T-helper 2 cell treated with Interferon-gamma antibody and Interleukin-4, amounts not matched to agents 5 μg/mL and 100 μg/mL, for 36 hours (primary cell): ENCODE measurements around the gene CDH1.
A peak's percentile ranks its signal among the peaks of the same experiment; 100 is the strongest.
"Not testable (repeated sequence)": the region's sequence is repeated elsewhere in the genome, so short reads cannot be mapped to it uniquely, and the experiment has no call there.

Source experiments
- DNase-seq: peaks from one replicate; pipeline ENCODE4 v3.0.0; 2021; ENCODE audit warnings: low spot score
- H3K27ac Mint-ChIP-seq: one replicate; pipeline ENCODE4 v1.8.0; 2021; ENCODE audit warnings: mild to moderate bottlenecking, mixed read lengths
- H3K27me3 Mint-ChIP-seq: one replicate; pipeline ENCODE4 v1.8.0; 2021; ENCODE audit warnings: low read depth, mixed read lengths
- H3K36me3 Mint-ChIP-seq: one replicate; pipeline ENCODE4 v1.8.0; 2021; ENCODE audit warnings: low read depth, mixed read lengths
- H3K4me1 Mint-ChIP-seq: one replicate; pipeline ENCODE4 v1.8.0; 2021; ENCODE audit warnings: low read depth, mixed read lengths
- H3K4me3 Mint-ChIP-seq: one replicate; pipeline ENCODE4 v1.8.0; 2022; ENCODE audit warnings: mild to moderate bottlenecking, moderate library complexity, mixed read lengths
- H3K9me3 Mint-ChIP-seq: one replicate; pipeline ENCODE4 v1.8.0; 2021; ENCODE audit warnings: mixed read lengths

The CDH1 gene

DNA sequence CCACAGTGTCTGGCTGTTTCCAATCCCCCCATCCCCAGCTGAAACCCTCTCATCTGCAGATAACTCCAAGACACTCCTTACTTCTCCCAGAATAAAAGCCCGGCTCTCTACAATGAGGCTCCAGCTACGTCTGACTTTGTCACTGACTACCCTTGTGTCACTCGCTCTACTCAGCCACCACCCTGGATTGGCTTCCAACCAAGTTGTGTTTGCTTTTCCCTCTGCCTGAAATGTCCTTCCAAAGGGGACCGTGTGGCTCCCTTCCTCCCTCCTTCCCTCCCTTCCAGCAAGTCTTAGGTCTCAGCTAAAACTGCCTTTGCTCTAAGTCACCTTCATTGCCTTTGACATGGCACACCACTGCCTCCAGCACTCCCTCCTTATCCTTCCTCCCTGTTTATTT, 42.8 kb downstream of the CDH1 start:
- DNase-seq: no peak
- Mint-ChIP-seq H3K4me3 (no peak overlapping the region), H3K9me3 (no peaks in the 10 kb centered on the region), H3K4me1 (peaks cover 23% of the 10 kb centered on the region), H3K27me3 (peaks cover 33% of the 10 kb centered on the region), H3K36me3 (no peaks in the 10 kb centered on the region), H3K27ac (peak overlapping the region; percentile 15)

DNA sequence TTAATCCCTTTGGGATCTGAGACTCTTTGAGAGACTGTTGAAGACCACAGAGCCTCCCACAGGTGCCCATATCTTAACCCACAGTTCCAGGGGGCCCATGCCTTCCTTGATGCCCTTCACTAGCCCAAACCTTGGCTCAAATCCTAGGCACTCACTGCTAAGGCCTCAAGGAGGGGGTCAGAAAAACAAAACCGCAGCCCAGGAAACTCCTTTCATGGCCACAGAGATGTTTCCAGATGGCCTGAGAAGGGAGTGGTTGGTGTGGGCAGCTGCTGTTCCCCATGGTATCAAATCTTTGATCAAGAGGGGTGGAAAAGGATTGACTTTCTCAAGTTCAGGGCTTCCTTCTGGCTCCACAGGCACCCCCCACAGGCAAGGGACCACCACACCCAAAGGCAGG, 44.7 kb downstream of the CDH1 start:
- peaks cover 14% of the 10 kb centered on the region for H3K4me1 Mint-ChIP-seq
- no peak overlapping the region for H3K4me3 Mint-ChIP-seq
- no peak for DNase-seq
- no peak overlapping the region for H3K27ac Mint-ChIP-seq
- H3K36me3 Mint-ChIP-seq: no peaks in the 10 kb centered on the region
- no peaks in the 10 kb centered on the region for H3K9me3 Mint-ChIP-seq
- H3K27me3 Mint-ChIP-seq: peaks cover 32% of the 10 kb centered on the region

- Mint-ChIP-seq H3K27ac (peak overlapping the region; percentile 2), H3K9me3 (no peaks in the 10 kb centered on the region), H3K36me3 (no peaks in the 10 kb centered on the region), H3K27me3 (peaks cover 34% of the 10 kb centered on the region), H3K4me3 (peak overlapping the region; percentile 52), H3K4me1 (peaks cover 10% of the 10 kb centered on the region)
- no peak for DNase-seq
Measured at GRCh38 chr16:68782198-68783174, 45.4 kb downstream of the CDH1 start.

DNA sequence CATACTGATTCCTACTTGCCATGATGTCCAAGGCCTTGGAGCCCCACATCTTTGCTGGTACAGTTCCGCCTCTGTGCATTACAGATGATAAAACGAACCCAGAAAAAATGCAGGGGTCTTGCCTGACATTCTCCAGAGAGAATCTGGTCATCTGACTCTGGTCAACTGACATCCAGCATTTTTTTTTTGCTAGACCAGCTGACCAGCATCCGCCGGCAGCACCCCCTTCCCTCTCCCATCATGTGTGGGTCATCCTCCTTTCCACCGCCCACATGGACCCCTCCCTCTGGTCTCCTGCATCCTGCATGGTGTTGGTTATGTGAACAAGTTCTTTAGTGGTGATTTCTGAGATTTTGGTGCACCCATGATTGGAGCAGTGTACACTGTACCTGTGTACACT, 47.1 kb downstream of the CDH1 start:
- H3K4me1 Mint-ChIP-seq: peaks cover 4% of the 10 kb centered on the region
- H3K27me3 Mint-ChIP-seq: peaks cover 31% of the 10 kb centered on the region
- H3K4me3 Mint-ChIP-seq: no peak overlapping the region
- H3K36me3 Mint-ChIP-seq: no peaks in the 10 kb centered on the region
- no peaks in the 10 kb centered on the region for H3K9me3 Mint-ChIP-seq
- no peak overlapping the region for H3K27ac Mint-ChIP-seq
- no peak for DNase-seq

DNA sequence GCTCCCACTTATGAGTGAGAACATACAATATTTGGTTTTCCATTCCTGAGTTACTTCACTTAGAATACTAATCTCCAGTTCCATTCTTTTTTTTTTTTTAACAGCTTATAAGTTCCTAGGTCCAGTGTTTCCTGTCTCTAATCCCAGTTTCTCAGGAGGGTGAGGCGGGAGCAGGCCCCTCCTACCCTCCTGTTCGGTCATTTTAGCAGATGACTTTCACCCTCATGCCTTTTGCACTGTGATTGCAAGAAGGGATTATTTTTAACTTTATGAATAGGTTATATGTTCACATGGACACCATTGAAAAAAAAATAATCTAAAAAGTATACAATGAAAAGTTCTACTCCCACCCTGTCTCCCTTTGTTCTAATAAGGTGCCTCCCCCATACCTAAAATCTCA, 47.6 kb downstream of the CDH1 start:
- Mint-ChIP-seq H3K27me3 (peaks cover 31% of the 10 kb centered on the region), H3K27ac (no peak overlapping the region), H3K36me3 (no peaks in the 10 kb centered on the region), H3K9me3 (no peaks in the 10 kb centered on the region), H3K4me1 (peaks cover 4% of the 10 kb centered on the region), H3K4me3 (no peak overlapping the region)
- no peak for DNase-seq

GRCh38 chr16:68785715-68786114, 48.6 kb downstream of the CDH1 start:
- no peak overlapping the region for H3K27ac Mint-ChIP-seq
- no peak for DNase-seq
- H3K4me3 Mint-ChIP-seq: no peak overlapping the region
- H3K36me3 Mint-ChIP-seq: no peaks in the 10 kb centered on the region
- peaks cover 4% of the 10 kb centered on the region for H3K4me1 Mint-ChIP-seq
- no peaks in the 10 kb centered on the region for H3K9me3 Mint-ChIP-seq
- peaks cover 31% of the 10 kb centered on the region for H3K27me3 Mint-ChIP-seq

DNA sequence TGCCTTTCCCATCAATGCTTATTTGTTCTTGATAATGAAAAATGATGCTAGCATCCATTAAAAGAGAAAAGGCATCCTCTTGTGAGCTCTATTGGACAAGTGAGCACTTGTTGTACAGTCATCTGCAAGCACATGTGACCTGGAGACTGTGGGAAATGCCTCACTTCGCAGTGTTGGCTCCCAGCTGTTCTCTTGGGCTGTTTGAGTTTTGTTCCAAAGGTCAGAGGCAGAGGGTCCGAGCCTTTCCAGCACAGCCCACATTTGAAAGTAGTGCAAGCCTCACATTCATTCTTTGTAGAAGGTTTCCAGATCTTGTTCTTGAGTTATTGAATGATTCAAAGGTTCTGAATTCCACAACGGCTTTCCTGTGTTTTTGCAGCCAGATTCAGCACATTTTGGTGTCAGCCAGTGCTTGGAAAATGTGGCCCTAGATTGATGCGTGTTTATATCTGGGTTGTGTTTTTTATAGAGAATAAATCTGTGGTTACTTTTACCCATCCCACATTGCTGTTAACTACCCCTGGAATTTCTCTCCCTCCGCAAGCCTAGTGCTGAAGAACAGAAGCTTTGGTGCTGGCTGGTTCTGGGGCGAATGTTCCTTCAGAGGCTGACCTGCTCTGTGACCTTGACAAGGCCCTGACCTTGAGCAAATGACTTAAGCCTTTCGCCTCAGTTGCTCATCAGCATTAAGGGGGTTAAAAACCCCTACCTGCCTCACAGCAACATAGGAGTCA, 49.8 kb downstream of the CDH1 start:
- peaks cover 4% of the 10 kb centered on the region for H3K4me1 Mint-ChIP-seq
- peaks cover 36% of the 10 kb centered on the region for H3K27me3 Mint-ChIP-seq
- no peaks in the 10 kb centered on the region for H3K36me3 Mint-ChIP-seq
- H3K4me3 Mint-ChIP-seq: no peak overlapping the region
- no peaks in the 10 kb centered on the region for H3K9me3 Mint-ChIP-seq
- no peak overlapping the region for H3K27ac Mint-ChIP-seq
- DNase-seq: no peak

DNA sequence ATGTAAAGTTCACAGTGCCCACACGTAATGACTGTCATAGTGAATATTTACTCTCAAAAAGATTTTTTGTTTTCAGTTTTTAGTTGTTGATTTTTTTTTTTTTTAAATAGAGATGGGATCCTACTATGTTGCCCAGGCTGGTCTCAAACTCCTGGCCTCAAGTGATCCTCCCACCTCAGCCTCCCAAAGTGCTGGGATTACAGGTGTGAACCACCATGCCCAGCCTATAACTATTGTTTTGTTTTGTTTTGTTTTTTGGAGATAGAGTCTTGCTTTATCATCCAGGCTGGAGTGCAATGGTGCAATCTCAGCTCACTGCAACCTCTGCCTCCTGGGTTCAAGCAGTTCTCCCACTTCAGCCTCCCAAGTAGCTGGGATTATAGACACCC, 50.3 kb downstream of the CDH1 start:
- H3K27me3 Mint-ChIP-seq: peaks cover 36% of the 10 kb centered on the region
- not testable (repeated sequence) for H3K9me3 Mint-ChIP-seq

DNA sequence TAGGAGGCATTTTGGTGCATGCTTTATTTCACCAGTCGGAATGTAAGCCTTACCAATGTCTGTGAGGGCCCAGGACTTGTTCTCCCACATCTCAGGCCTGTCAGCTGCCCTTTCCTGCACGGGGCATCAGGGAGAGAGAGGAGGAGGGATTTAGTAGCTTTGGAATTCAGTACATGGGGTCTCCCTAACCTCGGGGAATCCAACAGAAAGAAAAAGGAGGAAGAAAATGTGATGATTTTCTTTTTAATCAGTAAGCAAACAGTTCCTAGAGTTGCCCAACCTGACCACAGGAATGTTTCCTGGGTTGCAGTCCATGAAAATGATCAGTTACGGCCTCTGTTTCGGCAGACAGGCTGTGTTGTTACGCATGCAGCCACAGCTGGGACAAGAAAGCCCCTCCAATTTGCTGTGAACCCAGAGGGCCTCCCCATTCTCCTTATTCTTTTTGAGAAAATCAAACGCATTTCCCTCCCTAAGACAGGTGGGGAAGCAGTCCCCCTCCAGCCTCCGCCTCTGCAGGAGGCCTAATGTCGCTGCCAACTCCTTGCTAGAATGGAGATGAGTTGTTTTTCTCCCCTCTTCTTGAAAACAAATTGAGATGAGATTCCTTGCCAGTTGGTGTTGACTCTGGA, 53.2 kb downstream of the CDH1 start:
- DNase-seq: no peak
- Mint-ChIP-seq H3K4me3 (no peak overlapping the region), H3K9me3 (no peaks in the 10 kb centered on the region), H3K36me3 (no peaks in the 10 kb centered on the region), H3K4me1 (no peaks in the 10 kb centered on the region), H3K27ac (no peak overlapping the region), H3K27me3 (peaks cover 29% of the 10 kb centered on the region)

More for the DNA sequence above, 50.3 kb downstream of the CDH1 start:
- not testable (repeated sequence) for H3K27ac Mint-ChIP-seq, DNase-seq, H3K4me1 Mint-ChIP-seq, H3K36me3 Mint-ChIP-seq, H3K4me3 Mint-ChIP-seq

DNA sequence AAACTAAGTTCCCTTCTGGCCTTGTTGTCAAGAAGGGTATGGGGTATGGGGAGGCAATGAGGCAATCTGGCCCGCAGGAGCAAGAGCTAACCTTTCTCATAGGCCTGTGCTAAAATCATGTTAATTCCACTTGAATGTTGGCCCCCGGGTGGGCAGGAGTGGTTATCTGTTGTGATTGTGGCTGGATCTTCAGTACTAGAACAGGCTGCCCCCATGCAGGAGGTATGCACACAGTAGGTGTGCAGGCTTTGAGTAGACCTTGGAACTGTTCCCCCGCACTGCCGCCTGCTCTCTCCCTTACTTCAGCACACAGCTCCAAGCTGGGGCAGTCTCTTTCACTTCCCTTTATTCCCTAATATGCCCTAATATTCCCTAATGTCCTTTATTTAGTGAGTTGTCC, 53.9 kb downstream of the CDH1 start:
- Mint-ChIP-seq H3K27ac (no peak overlapping the region), H3K4me3 (no peak overlapping the region), H3K9me3 (no peaks in the 10 kb centered on the region)

DNA sequence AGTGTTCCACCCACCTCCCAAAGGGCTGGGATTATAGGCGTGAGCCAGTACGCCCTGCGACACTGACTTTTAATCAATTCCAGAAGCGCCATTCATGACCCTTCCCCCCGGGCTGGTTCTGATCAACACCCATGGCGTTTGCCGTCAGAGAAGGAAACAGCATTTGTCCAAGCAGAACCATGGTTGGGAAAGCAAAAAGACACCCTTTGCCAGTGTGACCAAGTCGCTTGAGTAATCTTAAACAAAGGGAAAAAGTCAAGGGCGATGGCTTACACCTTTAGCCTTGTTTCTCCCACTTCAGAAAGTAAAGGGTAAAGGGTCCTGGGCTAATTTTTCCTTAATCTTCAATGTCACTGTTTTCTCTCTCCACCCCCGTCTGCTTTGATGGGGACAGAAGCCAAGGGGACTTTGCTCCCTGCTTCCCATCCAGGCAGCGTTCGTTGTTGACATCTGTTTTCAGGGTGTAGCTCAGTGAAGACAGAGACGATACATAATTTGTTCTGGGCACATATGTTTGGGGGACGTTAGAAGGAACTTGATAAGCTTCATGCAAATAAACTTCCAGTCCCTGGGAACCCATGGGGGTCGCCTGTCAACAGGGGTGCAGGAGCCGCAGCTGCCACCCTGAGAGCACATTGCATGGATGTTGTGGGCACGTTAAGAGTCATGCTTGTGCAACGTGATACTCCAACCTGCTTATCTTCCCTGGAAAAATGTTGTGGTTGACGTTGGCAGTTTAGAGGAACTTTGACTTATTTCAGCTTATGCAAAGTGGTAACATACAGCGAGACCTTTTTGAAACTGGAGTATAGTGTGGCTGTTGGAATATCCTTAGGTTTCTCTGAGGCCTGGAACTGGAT, 55.6 kb downstream of the CDH1 start:
- no peak for DNase-seq
- Mint-ChIP-seq H3K36me3 (no peaks in the 10 kb centered on the region), H3K27me3 (peaks cover 22% of the 10 kb centered on the region), H3K4me1 (no peaks in the 10 kb centered on the region), H3K4me3 (no peak overlapping the region), H3K9me3 (no peaks in the 10 kb centered on the region), H3K27ac (no peak overlapping the region)

More for the DNA sequence above, 53.9 kb downstream of the CDH1 start:
- no peak for DNase-seq
- no peaks in the 10 kb centered on the region for H3K36me3 Mint-ChIP-seq
- H3K4me1 Mint-ChIP-seq: no peaks in the 10 kb centered on the region
- H3K27me3 Mint-ChIP-seq: peaks cover 24% of the 10 kb centered on the region

DNA sequence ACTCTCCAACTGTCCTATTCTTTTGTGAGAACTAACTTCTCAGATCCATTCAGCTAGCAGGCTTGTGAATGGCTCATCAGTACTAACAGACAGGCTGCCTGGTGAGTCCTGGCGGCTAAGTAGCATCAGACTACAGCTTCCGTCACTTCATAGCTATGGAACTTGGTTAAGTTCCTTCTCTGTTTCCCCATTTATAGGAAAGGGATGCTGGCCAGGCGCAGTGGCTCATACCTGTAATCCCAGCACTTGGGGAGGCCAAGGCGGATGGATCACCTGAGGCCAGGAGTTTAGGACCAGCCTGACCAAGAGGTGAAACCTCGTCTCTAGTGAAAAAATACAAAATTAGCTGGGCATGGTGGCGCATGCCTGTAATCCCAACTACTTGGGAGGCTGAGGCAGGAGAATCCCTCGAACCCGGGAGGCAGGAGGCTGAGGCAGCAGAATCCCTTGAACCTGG, 56.3 kb downstream of the CDH1 start:
- no peak for DNase-seq
- Mint-ChIP-seq H3K36me3 (no peaks in the 10 kb centered on the region), H3K4me3 (no peak overlapping the region), H3K9me3 (no peaks in the 10 kb centered on the region), H3K27me3 (peaks cover 20% of the 10 kb centered on the region), H3K4me1 (no peaks in the 10 kb centered on the region), H3K27ac (no peak overlapping the region)

GRCh38 chr16:68798398-68798797, 61.3 kb downstream of the CDH1 start:
- H3K27me3 Mint-ChIP-seq: no peaks in the 10 kb centered on the region
- no peak overlapping the region for H3K27ac Mint-ChIP-seq
- H3K4me3 Mint-ChIP-seq: no peak overlapping the region
- H3K9me3 Mint-ChIP-seq: no peaks in the 10 kb centered on the region
- DNase-seq: no peak
- no peaks in the 10 kb centered on the region for H3K36me3 Mint-ChIP-seq
- H3K4me1 Mint-ChIP-seq: no peaks in the 10 kb centered on the region
